ENCODE measurements around the gene PDZD2.
A peak's percentile ranks its signal among the peaks of the same experiment; 100 is the strongest.
"Not testable (repeated sequence)": the region's sequence is repeated elsewhere in the genome, so short reads cannot be mapped to it uniquely, and the experiment has no call there.

PDZD2 gene

GRCh38 chr5:31937703-31938102 lies 298.8 kb downstream of the PDZD2 start:
- no peak for DNase-seq

DNA sequence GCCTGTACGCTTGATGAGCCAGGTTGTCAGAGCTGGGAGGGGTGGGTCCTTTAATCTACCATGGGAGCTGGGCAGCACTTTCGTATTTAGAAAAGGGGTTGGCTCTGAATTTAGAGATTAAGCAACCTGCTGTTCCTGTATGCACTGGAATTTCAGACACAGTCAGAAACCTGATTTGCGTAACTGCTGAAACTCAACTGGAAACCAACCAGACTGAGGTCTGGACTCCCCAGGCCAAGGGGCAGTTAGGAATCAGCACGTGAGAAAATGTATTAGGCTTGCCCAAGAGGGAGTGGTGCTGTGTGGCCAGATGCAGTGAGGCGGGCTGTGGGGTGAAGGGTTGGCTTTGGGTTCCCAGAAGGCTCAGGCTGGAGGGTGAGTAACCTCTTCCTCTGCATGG lies 300.2 kb downstream of the PDZD2 start:
- DNase-seq = no peak

- no peak for DNase-seq
Observed at GRCh38 chr5:31941151-31941755, 302.3 kb downstream of the PDZD2 start.

GRCh38 chr5:31942546-31942945 lies 303.6 kb downstream of the PDZD2 start:
- no peak for DNase-seq

- DNase-seq = peak; percentile 91
Observed at GRCh38 chr5:31944684-31945445, 305.9 kb downstream of the PDZD2 start.

GRCh38 chr5:31948006-31948405 lies 309.1 kb downstream of the PDZD2 start:
- peak; percentile 79 for DNase-seq

GRCh38 chr5:31952067-31952466 lies 313.1 kb downstream of the PDZD2 start:
- no peak for DNase-seq

DNA sequence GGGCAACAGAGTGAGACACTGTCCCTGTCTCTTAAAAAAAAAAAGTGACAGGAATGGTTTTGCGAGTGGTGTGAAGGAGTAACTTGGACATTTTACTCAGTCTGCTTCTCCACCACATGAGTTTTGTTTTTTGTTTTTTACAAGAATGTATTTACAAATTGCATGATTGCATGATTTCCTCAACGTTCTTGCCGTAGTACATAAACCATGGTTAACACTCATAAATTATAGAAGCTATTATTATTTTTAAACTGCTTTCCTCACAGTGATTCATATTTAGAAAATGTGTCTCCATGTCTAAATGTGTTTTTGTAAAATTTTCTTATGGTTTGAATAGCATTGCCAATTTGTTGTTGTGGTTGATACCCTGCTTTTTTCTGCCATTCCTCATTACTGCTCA lies 315.2 kb downstream of the PDZD2 start:
- no peak for DNase-seq

DNA sequence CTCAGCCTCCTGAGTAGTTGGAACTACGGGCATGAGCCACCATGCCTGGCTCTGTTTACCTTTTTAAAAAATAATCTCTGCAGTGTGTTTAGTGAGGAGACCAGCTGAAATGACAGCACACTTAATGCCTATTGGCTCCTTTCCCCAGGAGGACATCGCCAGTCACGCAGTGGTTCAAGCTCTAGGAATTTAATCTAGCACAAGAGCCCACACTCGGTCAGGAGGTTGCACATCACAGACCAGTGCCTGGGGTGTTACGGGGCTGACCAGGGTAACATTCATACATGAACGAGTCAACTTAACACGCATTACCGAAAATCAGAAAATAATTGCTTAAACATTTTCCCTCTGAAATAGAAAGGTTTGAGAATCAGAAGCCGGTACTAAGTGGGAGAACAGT lies 318.2 kb downstream of the PDZD2 start:
- DNase-seq = no peak

DNA sequence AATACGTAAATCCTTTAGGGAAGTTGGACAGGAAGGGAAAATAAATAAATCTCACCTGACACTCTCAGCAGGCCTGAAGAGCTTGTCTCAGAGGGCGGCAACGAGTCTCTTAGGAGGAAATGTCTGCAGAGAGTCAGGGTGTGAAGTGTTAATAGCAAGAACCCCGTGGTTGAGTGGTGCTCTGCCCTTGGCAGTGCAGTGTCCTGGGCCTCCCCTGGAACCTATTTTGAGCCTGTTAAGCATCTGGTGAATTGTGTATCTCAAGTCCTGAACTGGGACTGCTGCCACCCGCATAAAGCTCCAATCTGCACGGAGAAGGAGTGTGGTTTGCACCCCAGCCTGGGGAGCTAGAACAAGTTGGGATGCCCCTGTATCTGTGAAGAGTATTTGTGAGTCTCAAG lies 323.4 kb downstream of the PDZD2 start:
- peak; percentile 16 for DNase-seq

DNA sequence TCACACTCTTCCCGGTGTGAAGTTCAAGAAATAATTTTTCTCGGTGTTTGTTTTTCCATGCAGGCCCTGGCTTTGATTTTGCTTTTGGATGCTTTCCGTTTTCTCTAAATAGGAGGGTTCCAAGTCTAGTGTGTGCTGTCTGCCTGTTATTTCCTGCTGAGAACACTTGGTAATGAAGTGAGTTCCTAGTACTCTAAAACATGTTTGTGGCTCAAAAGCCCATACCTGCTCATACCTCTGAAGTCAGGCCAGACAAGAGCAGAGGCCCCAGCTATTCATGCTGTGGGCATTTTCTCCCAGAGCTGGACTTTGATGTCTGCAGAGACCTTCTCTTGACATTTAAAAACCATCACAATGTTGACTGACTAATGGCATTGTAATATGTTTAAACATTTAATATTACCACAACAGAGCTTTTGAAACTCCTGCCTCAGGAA lies 324.0 kb downstream of the PDZD2 start:
- no peak for DNase-seq

GRCh38 chr5:31963358-31964006 lies 324.6 kb downstream of the PDZD2 start:
- DNase-seq = no peak

DNA sequence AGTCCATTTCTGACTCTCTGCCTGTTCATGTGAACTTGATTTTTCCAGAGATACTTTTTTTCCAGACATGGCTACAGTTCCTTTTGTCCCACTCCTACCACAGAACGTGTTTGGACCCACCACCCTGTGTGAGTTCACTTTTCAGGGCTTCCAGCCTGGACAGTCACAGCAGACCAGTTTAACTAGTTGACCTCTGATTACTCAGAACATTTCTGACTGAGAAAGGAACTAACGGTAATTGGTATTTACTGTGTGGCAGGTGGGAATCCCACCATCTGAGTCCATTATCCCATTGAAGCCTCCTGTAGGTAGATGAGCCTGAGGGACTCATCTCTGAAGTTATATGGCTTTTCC lies 325.1 kb downstream of the PDZD2 start:
- DNase-seq = no peak

- DNase-seq = no peak
Observed at GRCh38 chr5:31965227-31965626, 326.3 kb downstream of the PDZD2 start.

- DNase-seq = no peak
Observed at GRCh38 chr5:31966936-31967335, 328.0 kb downstream of the PDZD2 start.

- DNase-seq = no peak
Observed at GRCh38 chr5:31967461-31967860, 328.5 kb downstream of the PDZD2 start.

GRCh38 chr5:31972558-31972957 lies 333.6 kb downstream of the PDZD2 start:
- no peak for DNase-seq

DNA sequence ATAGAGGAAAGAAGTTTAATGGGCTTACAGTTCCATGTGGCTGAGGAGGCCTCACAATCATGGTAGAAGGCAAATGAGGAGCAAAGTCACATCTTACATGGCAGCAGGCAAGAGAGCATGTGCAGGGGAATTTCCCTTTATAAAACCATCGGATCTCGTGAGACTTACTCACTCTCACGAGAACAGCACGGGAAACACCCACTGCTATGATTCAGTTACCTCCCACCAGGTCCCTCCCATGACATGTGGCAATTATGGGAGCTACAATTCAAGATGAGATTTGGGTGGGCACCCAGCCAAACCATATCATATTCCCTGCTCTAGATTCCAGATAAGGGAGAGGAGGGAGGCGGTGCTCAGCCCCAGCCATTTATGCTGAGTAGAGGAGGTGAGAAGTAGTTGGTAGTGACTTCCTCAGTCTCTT lies 336.3 kb downstream of the PDZD2 start:
- not testable (repeated sequence) for DNase-seq

DNA sequence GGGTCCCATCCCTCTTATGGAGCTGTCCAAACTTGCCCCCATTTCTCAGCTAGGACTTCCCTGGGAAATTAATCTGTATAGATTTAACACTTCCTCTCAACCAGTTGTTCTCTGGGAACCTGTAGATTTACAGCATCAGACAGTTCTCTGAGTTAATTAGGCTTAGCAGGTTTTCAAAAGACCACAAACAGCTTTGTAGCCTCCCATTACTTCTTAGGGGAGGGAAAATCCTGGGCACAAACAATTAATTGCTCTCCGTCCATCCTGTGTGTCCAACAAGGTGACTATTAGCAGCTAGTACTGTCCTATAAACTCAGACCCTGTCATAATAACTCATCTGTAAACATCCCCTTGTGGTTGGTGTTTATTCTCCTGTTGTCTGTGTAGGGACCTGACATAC lies 337.2 kb downstream of the PDZD2 start:
- DNase-seq = no peak

DNA sequence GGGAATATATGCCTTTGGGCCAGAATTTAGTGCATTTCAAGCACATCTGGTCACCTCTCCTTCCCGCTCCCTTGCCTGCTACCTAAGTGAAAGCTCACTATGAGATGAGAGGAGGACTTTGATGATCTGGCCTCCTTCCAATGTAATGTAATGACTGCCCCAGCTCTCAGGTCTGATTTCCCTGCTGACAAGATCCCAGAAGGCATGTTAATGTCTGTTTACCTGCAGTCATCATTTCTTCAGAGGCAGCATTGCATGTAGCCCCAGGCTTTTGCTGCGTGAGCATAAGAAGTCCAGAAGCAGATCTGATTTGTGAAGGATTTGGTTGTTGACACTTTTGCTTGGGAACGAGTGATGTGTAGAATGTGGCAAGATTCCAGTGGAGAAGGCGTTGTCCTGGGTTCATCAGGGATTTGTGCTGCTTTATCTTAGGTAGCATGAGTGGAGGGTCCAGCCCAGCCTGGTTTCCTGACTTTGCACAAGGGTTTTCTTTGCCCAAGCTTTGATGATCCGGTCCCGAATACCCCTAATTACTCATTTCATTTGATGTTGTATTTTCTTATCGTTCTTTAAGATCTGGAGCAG lies 342.5 kb downstream of the PDZD2 start:
- DNase-seq = no peak

- no peak for DNase-seq
Observed at GRCh38 chr5:31982027-31982426, 343.1 kb downstream of the PDZD2 start.

GRCh38 chr5:31982621-31983020 lies 343.7 kb downstream of the PDZD2 start:
- no peak for DNase-seq

GRCh38 chr5:31983851-31984250 lies 344.9 kb downstream of the PDZD2 start:
- DNase-seq = no peak

DNA sequence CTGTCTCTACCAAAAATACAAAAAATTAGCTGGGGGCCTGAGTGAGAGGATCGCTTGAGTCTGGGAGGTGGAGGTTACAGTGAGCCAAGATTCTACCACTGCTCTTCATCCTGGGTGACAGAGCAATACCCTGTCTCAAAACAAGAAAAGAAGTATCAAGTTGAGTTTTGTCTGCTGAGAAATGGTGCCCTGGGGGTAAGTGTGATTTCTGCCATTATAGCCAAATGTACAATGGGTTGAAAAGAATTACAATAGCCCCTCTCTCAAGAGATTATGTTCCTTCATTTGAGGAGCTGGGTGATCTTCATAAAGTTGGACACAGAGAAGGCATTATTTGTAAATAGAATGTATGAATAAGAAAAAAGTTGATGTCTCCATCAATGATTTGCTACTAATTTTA lies 345.8 kb downstream of the PDZD2 start:
- no peak for DNase-seq
